Panc1 (cell line): ENCODE measurements around the gene PLEKHA1. TPM values are rescaled to one million over a fixed set of nuclear protein-coding genes. Genes with fewer than 3 reads are reported as not detected.

ENCODE experiments used
- ATAC-seq: fragments of 200-7000 bp; cut with Tn5 transposase; 2 replicates; pipeline ENCODE4 v1.9.1; 2020; ENCODE audit warnings: mild to moderate bottlenecking, moderate library complexity
- BruUV-seq: library from RNA; stranded (reverse); fragments of 400-500 nt; replicated peaks from 2 replicates; lab custom pipeline; 2021; lab: Mats Ljungman, UMichigan
- CTCF ChIA-PET: fragments of 300-600 bp; sonication (Branson Sonifier 250); formaldehyde crosslinking; loops from one replicate; lab custom pipeline; 2022; ENCODE audit warnings: antibody characterized with exemption; lab: Charles Lee
- POLR2A ChIA-PET: fragments of 300-600 bp; sonication (Branson Sonifier 250); formaldehyde crosslinking; loops from one replicate; lab custom pipeline; 2022; ENCODE audit warnings: antibody characterized with exemption; lab: Charles Lee
- DNase-seq: peaks from one replicate; pipeline ENCODE4 v3.0.0-alpha.2; 2010; ENCODE audit warnings: low read depth, low spot score
- H3K27ac ChIP-seq: 2 replicates; pipeline ENCODE4 v1.5.1; 2011; ENCODE audit warnings: mild to moderate bottlenecking, low read length, inconsistent platforms
- H3K27me3 ChIP-seq: fragments of 200-500 bp; sonication (Bioruptor generic); 2 replicates; pipeline ENCODE4 v1.6.0; 2014; ENCODE audit warnings: low read length, inconsistent platforms; ENCODE audit not compliant: control insufficient read depth, insufficient read depth
- H3K36me3 ChIP-seq: fragments of 200-500 bp; sonication (Bioruptor generic); 2 replicates; pipeline ENCODE4 v1.5.1; 2014; ENCODE audit warnings: inconsistent platforms, mild to moderate bottlenecking, low read length, moderate library complexity; ENCODE audit not compliant: control insufficient read depth, insufficient read depth
- H3K4me1 ChIP-seq: 2 replicates; pipeline ENCODE4 v1.5.1; 2011; ENCODE audit warnings: inconsistent platforms, mild to moderate bottlenecking, low read length, moderate library complexity; ENCODE audit not compliant: control insufficient read depth, insufficient read depth
- H3K4me3 ChIP-seq, 2 experiments: 2 replicates each; pipeline ENCODE4 v1.5.1; 2011 to 2012; ENCODE audit warnings: low read depth in 2 of 2, low read length in 2 of 2, mild to moderate bottlenecking in 2 of 2, inconsistent platforms in 1 of 2, moderate library complexity in 1 of 2
- H3K9me3 ChIP-seq: fragments of 200-500 bp; sonication (Bioruptor generic); 2 replicates; pipeline ENCODE4 v1.5.1; 2014; ENCODE audit warnings: low read depth, mild to moderate bottlenecking, inconsistent platforms, low read length, moderate library complexity; ENCODE audit not compliant: control insufficient read depth, insufficient read depth
- CTCF ChIP-seq: fragments of 450-650 bp; IDR thresholded peaks from 2 replicates; pipeline ENCODE4 v1.5.1; 2017; ENCODE audit warnings: mild to moderate bottlenecking
- POLR2AphosphoS5 ChIP-seq: IDR thresholded peaks from 2 replicates; pipeline ENCODE4 v1.6.1; 2012; ENCODE audit warnings: mild to moderate bottlenecking, low read depth, low read length, moderate library complexity
- REST ChIP-seq, 2 experiments: IDR thresholded peaks; 2 replicates each; pipeline ENCODE4 v1.6.1; 2011 to 2012; ENCODE audit warnings: low read depth in 2 of 2, control low read depth in 1 of 2, low read length in 1 of 2, mild to moderate bottlenecking in 1 of 2, moderate library complexity in 1 of 2; ENCODE audit not compliant: insufficient read depth in 1 of 2
- SIN3A ChIP-seq: IDR thresholded peaks from 2 replicates; pipeline ENCODE4 v1.6.1; 2012; ENCODE audit warnings: low read depth, mild to moderate bottlenecking, low read length, moderate library complexity, borderline replicate concordance; ENCODE audit not compliant: insufficient read depth
- TCF7L2 ChIP-seq: IDR thresholded peaks from 2 replicates; pipeline ENCODE4 v1.6.1; 2011; ENCODE audit warnings: mild to moderate bottlenecking, low read depth, low read length, inconsistent platforms
- in situ Hi-C: cut with HindIII; loops from 2 replicates; pipeline ENCODE4 v1.10.0; 2016; ENCODE audit warnings: low sequenced_read_pairs, low pct_unique_long_range_greater_than_20kb
- intact Hi-C: fragments of 100-400 bp; cut with micrococcal nuclease; formaldehyde crosslinking; loops from one replicate; pipeline ENCODE4 v1.10.0; 2022; ENCODE audit not compliant: unreplicated experiment
- total RNA-seq: library from RNA; stranded (reverse); gene quantifications from one replicate; pipeline ENCODE4 v1.2.1, GENCODE V29; 2021; ENCODE audit not compliant: unreplicated experiment

PLEKHA1 gene
- total RNA-seq, 1 experiment from 2014 or later = 95.5 TPM

GRCh38 chr10:122469848-122470247 lies 95.3 kb downstream of the PLEKHA1 start:
- ChIA-PET CTCF (interaction anchor here (0.8 kb wide), 1 partner anchor 96 kb away, joined by 3 read pairs; no protein-coding TSS in a partner anchor), POLR2A (no interaction called here)
- intact Hi-C loops = no loop called here
- H3K27ac ChIP-seq = no peak overlapping the region
- in situ Hi-C loops = no loop called here
- H3K27me3 ChIP-seq = peaks cover 2% of the 10 kb centered on the region; the same call in 1 of the 2 replicates
- ATAC-seq (no peak), DNase-seq (no peak)
- H3K4me1 ChIP-seq = peaks cover 8% of the 10 kb centered on the region; the same call in 1 of the 2 replicates
- TF ChIP-seq POLR2AphosphoS5 (no peak), CTCF (no peak), SIN3A (no peak), TCF7L2 (no peak), REST (IDR thresholded peaks at IDR 0.05; ENCODE audit: insufficient read depth in 1 of 2, low read depth in 2 of 2, low read length in 1 of 2) (no peak)
- H3K36me3 ChIP-seq = no peaks in the 10 kb centered on the region
- H3K9me3 ChIP-seq = no peaks in the 10 kb centered on the region
- no peak overlapping the region for H3K4me3 ChIP-seq
- BruUV-seq = no TSS peak

GRCh38 chr10:122471531-122472177 lies 97.1 kb downstream of the PLEKHA1 start:
- Histone ChIP-seq H3K4me3 (no peak overlapping the region), H3K27me3 (peaks cover 2% of the 10 kb centered on the region; the same call in 1 of the 2 replicates), H3K27ac (no peak overlapping the region), H3K9me3 (no peaks in the 10 kb centered on the region), H3K4me1 (peaks cover 8% of the 10 kb centered on the region; the same call in 1 of the 2 replicates), H3K36me3 (no peaks in the 10 kb centered on the region)
- no peak for DNase-seq
- intact Hi-C loops = no loop called here
- TF ChIP-seq TCF7L2 = no peak
- TF ChIP-seq REST (IDR thresholded peaks at IDR 0.05; ENCODE audit: insufficient read depth in 1 of 2, low read depth in 2 of 2, low read length in 1 of 2) = no peak
- no peak for TF ChIP-seq POLR2AphosphoS5
- ChIA-PET CTCF (no interaction called here), POLR2A (no interaction called here)
- ATAC-seq = no peak
- in situ Hi-C loops = no loop called here
- no TSS peak for BruUV-seq
